Loucy (cell line): ENCODE data around the gene FCAMR.

Source experiments
- H2AFZ ChIP-seq: fragments of 200-600 bp; sonication (generic); 2 replicates; pipeline ENCODE4 v1.6.0; 2016; ENCODE audit warnings: antibody characterized with exemption, mild to moderate bottlenecking, low read length, moderate library complexity
- H3F3A ChIP-seq: fragments of 200-600 bp; 2 replicates; pipeline ENCODE4 v1.6.0; 2016; ENCODE audit warnings: antibody characterized with exemption, low read depth, mild to moderate bottlenecking
- H3K27me3 ChIP-seq: fragments of 200-600 bp; sonication (generic); 2 replicates; pipeline ENCODE4 v1.6.1; 2014; ENCODE audit warnings: low read length, mild to moderate bottlenecking; ENCODE audit not compliant: insufficient read depth, poor library complexity, severe bottlenecking
- H3K36me3 ChIP-seq: fragments of 200-600 bp; sonication (generic); 2 replicates; pipeline ENCODE4 v1.6.1; 2016; ENCODE audit warnings: low read length; ENCODE audit not compliant: insufficient read depth
- H3K4me1 ChIP-seq: fragments of 200-600 bp; sonication (generic); 2 replicates; pipeline ENCODE4 v1.5.1; 2014; ENCODE audit warnings: low read length, mild to moderate bottlenecking; ENCODE audit not compliant: insufficient read depth, poor library complexity, severe bottlenecking
- H3K4me2 ChIP-seq: fragments of 200-600 bp; sonication (generic); 2 replicates; pipeline ENCODE4 v1.6.0; 2014; ENCODE audit warnings: antibody characterized with exemption, low read length, low read depth, mild to moderate bottlenecking; ENCODE audit not compliant: poor library complexity, severe bottlenecking
- H3K4me3 ChIP-seq: fragments of 200-600 bp; sonication (generic); 2 replicates; pipeline ENCODE4 v1.5.1; 2014; ENCODE audit warnings: low read length, mild to moderate bottlenecking, mixed read lengths; ENCODE audit not compliant: poor library complexity, severe bottlenecking
- H3K79me2 ChIP-seq: fragments of 200-600 bp; sonication (generic); 2 replicates; pipeline ENCODE4 v1.6.1; 2014; ENCODE audit warnings: low read length; ENCODE audit not compliant: insufficient read depth
- H3K9ac ChIP-seq: fragments of 200-600 bp; sonication (generic); 2 replicates; pipeline ENCODE4 v1.6.0; 2014; ENCODE audit warnings: mild to moderate bottlenecking, low read depth, low read length, moderate library complexity; ENCODE audit not compliant: poor library complexity, severe bottlenecking
- H3K9me2 ChIP-seq: fragments of 200-600 bp; sonication (generic); replicated peaks from 2 replicates; pipeline ENCODE4 v1.6.1; 2016; ENCODE audit warnings: low read depth, low read length, mixed read lengths
- H3K9me3 ChIP-seq: fragments of 200-600 bp; sonication (generic); 2 replicates; pipeline ENCODE4 v1.6.1; 2014; ENCODE audit warnings: mild to moderate bottlenecking, antibody characterized with exemption, low read length, low read depth; ENCODE audit not compliant: insufficient read depth
- H4K20me1 ChIP-seq: fragments of 200-600 bp; sonication (generic); 2 replicates; pipeline ENCODE4 v1.6.0; 2014; ENCODE audit warnings: antibody characterized with exemption, low read length, mild to moderate bottlenecking; ENCODE audit not compliant: insufficient read depth, poor library complexity, severe bottlenecking
- EZH2phosphoT487 ChIP-seq: fragments of 200-600 bp; IDR thresholded peaks from 2 replicates; pipeline ENCODE4 v1.6.1; 2018; ENCODE audit warnings: antibody characterized with exemption, mild to moderate bottlenecking, moderate library complexity, borderline replicate concordance
- TF ChIP-seq, protein P1 (sequence below): fragments of 200-600 bp; sonication (generic); conservative IDR thresholded peaks from 2 replicates; pipeline ENCODE4 v1.5.1; 2014; ENCODE audit warnings: mild to moderate bottlenecking, antibody characterized with exemption, low read length

FCAMR gene

DNA sequence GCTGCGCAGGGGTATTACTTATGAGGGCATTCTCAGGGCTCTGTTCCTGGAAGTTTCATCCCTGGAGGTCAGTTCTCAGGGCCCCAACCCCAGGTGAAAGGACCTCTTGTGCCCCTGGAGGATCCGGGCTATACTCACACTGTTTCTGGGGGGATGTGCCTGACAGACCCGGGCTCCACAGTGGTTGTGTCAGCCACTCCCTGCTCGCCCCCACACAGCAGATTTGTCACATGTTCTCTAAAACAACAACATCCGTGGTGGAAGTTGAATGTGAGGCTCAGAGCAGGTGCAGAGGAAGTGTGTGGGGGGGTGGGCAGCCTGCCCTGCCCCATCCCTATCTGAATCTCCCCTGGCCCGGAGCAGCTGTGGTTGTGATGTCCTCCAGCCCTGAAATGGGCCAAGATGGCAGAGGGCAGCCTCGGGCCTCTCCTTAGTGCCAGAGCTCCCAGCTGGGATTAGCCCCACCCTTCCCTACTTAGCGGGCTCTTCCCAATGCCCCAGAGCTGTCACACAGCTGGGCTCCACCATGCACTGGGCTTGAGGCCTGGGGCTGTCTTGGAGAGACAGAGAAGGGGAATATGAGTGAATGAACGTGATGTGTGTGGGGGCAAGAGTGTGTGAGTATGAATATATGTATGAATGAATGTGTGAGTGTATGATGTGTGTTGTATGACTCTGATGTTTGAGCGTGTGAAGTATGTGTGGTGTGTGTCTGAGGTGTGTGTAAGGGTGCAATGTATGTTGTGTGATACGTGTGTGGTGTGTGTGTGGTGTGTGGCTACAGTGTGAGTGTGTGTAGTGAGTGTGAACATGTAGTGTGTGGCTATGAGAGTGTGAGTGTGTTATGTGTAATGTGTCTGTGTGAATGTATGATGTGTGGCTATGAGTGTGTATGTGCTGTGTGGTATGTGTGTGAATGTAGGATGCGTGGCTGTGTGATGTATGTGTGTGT lies 47.0 kb downstream of the FCAMR start:
- H4K20me1 ChIP-seq = no peaks in the 10 kb centered on the region
- no peaks in the 10 kb centered on the region for H3K9me3 ChIP-seq
- no peaks in the 10 kb centered on the region for H3F3A ChIP-seq
- H3K4me2 ChIP-seq = peak overlapping the region; percentile 72
- no peaks in the 10 kb centered on the region for H3K36me3 ChIP-seq
- H3K27me3 ChIP-seq = no peaks in the 10 kb centered on the region
- H2AFZ ChIP-seq = peak overlapping the region; percentile 57
- peaks cover 33% of the 10 kb centered on the region for H3K4me1 ChIP-seq
- no peaks in the 10 kb centered on the region for H3K9me2 ChIP-seq
- H3K4me3 ChIP-seq = peak overlapping the region; percentile 56
- H3K9ac ChIP-seq = peak overlapping the region; percentile 63
- no peaks in the 10 kb centered on the region for H3K79me2 ChIP-seq
- no peak for TF ChIP-seq EZH2phosphoT487
- TF ChIP-seq, protein P1, sequence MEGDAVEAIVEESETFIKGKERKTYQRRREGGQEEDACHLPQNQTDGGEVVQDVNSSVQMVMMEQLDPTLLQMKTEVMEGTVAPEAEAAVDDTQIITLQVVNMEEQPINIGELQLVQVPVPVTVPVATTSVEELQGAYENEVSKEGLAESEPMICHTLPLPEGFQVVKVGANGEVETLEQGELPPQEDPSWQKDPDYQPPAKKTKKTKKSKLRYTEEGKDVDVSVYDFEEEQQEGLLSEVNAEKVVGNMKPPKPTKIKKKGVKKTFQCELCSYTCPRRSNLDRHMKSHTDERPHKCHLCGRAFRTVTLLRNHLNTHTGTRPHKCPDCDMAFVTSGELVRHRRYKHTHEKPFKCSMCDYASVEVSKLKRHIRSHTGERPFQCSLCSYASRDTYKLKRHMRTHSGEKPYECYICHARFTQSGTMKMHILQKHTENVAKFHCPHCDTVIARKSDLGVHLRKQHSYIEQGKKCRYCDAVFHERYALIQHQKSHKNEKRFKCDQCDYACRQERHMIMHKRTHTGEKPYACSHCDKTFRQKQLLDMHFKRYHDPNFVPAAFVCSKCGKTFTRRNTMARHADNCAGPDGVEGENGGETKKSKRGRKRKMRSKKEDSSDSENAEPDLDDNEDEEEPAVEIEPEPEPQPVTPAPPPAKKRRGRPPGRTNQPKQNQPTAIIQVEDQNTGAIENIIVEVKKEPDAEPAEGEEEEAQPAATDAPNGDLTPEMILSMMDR = no peak

DNA sequence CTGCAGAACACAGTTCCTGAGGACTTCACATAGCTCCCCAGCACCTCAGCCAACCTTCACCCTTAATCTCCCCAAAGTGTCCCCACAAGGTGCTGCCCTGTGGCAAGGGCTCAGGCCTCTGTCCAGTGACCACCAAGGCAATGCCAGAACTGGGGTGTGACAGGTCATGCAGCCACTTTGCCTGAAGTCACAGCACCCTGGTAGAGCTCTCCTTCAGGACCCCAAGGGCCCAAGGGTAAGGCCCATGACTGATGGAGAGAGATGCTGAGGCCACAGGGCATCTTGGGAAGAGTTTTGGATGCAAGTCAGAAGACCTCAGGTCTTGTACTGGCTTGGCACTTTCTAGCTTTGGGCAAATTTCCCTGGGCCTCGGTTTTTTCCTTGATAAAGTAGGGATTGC lies 47.7 kb downstream of the FCAMR start:
- H2AFZ ChIP-seq = no peak overlapping the region
- no peaks in the 10 kb centered on the region for H3K9me3 ChIP-seq
- H3K9me2 ChIP-seq = no peaks in the 10 kb centered on the region
- H3K4me3 ChIP-seq = peak overlapping the region; percentile 56
- no peak for TF ChIP-seq EZH2phosphoT487
- TF ChIP-seq, protein P1 = no peak
- no peaks in the 10 kb centered on the region for H3K27me3 ChIP-seq
- H3K4me2 ChIP-seq = peak overlapping the region; percentile 72
- no peaks in the 10 kb centered on the region for H4K20me1 ChIP-seq
- H3F3A ChIP-seq = no peaks in the 10 kb centered on the region
- no peaks in the 10 kb centered on the region for H3K79me2 ChIP-seq
- no peaks in the 10 kb centered on the region for H3K36me3 ChIP-seq
- H3K9ac ChIP-seq = peak overlapping the region; percentile 63
- peaks cover 33% of the 10 kb centered on the region for H3K4me1 ChIP-seq

DNA sequence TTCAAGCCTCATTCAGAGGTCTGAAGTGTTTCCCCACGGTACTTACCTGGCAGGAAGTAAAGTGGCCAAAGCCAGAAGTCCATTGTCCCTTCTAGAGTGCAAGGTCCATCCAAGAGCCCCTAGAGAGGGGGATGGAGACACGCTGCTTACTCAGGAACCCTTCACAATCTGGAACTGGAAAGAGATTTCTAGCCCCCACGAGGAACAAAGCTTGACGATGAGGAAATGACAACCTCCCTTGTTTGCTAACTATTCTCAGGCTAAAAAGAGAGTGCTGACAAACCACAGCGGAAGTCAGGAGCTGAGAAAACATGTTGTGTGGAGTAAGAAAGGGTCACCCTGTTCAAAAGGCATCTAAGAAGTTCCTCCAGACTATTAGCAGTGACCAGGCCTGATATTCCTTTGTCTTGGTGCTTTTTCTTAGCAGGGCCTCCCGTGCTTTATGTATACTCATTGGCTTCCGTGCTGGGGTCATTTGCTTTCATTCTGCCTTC lies 48.4 kb downstream of the FCAMR start, which contains the start of gene FCMR:
FCMR (minus strand) TSS at position 170 of the 494 bp plus-strand sequence; CDS start at position 83, 87 bp downstream.
- no peaks in the 10 kb centered on the region for H4K20me1 ChIP-seq
- H3K4me3 ChIP-seq = peak within 1 kb of the TSS; percentile 56
- H3K9me2 ChIP-seq = no peaks in the 10 kb centered on the region
- no peaks in the 10 kb centered on the region for H3K79me2 ChIP-seq
- H3K36me3 ChIP-seq = no peaks in the 10 kb centered on the region
- H3K4me2 ChIP-seq = peak within 1 kb of the TSS; percentile 72
- H3K9ac ChIP-seq = peak within 1 kb of the TSS; percentile 63
- H3K27me3 ChIP-seq = no peaks in the 10 kb centered on the region
- H3K4me1 ChIP-seq = peaks cover 33% of the 10 kb centered on the region
- H3F3A ChIP-seq = no peaks in the 10 kb centered on the region
- H2AFZ ChIP-seq = peak within 1 kb of the TSS; percentile 75
- no peak for TF ChIP-seq EZH2phosphoT487
- TF ChIP-seq, protein P1 = no peak
- H3K9me3 ChIP-seq = no peaks in the 10 kb centered on the region
